A549 (cell line): Measurements from ENCODE around the gene REELD1.

Experiments used
- EP300 ChIP-seq, 2 experiments: fragments of >200 bp; sonication (Bioruptor Twin); formaldehyde crosslinking; IDR thresholded peaks; 2 replicates in 1 of 2; 3 replicates in 1 of 2; pipeline ENCODE4 v1.6.1; 2016 to 2017
- KDM5A ChIP-seq: fragments of 200-600 bp; sonication (generic); IDR thresholded peaks from 2 replicates; pipeline ENCODE4 v1.6.1; 2016; ENCODE audit warnings: antibody characterized with exemption, mild to moderate bottlenecking
- MAFK ChIP-seq: fragments of 450-650 bp; IDR thresholded peaks from 2 replicates; pipeline ENCODE4 v1.6.1; 2014; ENCODE audit not compliant: partially characterized antibody
- MYC ChIP-seq: IDR thresholded peaks from 2 replicates; pipeline ENCODE4 v1.6.1; 2012; ENCODE audit warnings: mild to moderate bottlenecking, inconsistent platforms, low read length, improper control_type of control experiment, borderline replicate concordance
- RFX5 ChIP-seq: fragments of 450-650 bp; IDR thresholded peaks from 2 replicates; pipeline ENCODE4 v1.7.1; 2014; ENCODE audit warnings: antibody characterized with exemption, mild to moderate bottlenecking, moderate library complexity

GRCh38 chr4:146224326-146224966 is 10.1 kb downstream of the REELD1 start:
- TF ChIP-seq MYC (no peak), MAFK (no peak), RFX5 (no peak), KDM5A (no peak), EP300 (IDR thresholded peaks at IDR 0.05) (no peak)
